Measurements from ENCODE around the gene NFYC. TPM values are rescaled to one million over a fixed set of nuclear protein-coding genes. Genes with fewer than 3 reads are reported as not detected.

The NFYC gene
- total and polyA plus RNA-seq, 2 of the 8 experiments (the other 6 are each of a cell fraction or from before 2014, with no cell fraction given), result 54.1 to 124 TPM

DNA sequence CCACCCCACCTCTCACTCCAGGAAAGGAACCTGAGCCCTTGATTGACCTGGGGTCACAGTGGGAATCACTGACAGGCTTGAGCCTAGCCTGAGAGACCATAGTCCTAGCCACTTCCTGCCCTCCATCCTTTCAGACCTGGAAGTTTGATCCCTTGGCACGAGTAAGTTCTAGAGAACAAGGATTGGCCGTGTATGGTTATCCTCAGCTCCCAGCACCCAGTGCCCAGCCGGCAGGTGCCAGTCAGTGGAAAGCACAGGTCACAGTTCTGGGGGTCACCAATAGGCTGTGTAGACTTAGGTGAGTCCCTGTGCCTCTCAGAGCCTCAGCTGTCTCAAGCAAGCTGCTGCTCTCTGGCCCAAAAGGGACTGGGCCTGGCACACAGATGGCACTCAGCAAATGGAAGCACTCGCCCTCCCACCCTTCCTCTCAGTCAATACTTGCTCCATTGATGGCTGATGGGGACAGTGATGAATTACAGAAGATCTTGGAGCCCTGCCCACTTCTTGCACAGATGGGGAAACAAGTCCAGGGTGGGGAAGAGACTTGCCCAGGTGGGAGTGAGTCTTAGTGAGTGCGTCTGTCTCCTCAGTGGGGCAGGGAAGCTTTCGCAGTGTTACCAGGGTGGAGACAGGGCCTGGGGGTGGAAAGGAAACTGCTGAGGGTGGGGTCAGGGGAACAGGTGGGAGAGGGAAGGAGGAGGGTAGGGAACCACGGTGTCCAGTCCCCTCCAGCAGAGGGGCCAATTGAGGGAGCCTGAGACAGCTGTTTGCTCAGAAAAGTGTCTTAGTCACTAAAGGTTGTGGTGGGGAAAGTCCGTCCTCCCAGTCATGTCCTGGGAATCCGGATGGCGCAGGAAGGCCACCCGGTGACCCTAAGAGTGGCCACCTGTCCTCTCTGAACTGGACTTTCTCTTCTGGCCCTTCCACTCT, 89.4 kb downstream of the NFYC start:
- Histone ChIP-seq H3K23me2 (ENCODE audit: low read depth, low read length) (peaks cover 21% of the 10 kb centered on the region; the same call in 1 of the 2 replicates), H3K36me3 (ENCODE audit: control insufficient read depth in 2 of 4, insufficient read depth in 4 of 4, low read length in 3 of 4) (0 out of 8 replicates have a peak, but pooled peaks cover 0 to 2% (median 0%) of the 10 kb centered on the region in 4 experiments), H3K4me1 (replicated peaks in 1 of 4; ENCODE audit: control insufficient read depth in 3 of 4, insufficient read depth in 4 of 4, low read length in 3 of 4) (peaks cover 0 to 23% (median 17%) of the 10 kb centered on the region in 4 experiments; a peak in 6 of 7 replicates), H4K5ac (ENCODE audit: insufficient read length, low read depth, low read length) (no peak overlapping the region), H4K20me1 (replicated peaks in 1 of 2; ENCODE audit: control insufficient read depth in 1 of 2, insufficient read depth in 2 of 2, low read length in 2 of 2) (peaks cover 2 to 7% of the 10 kb centered on the region in 2 experiments), H4K8ac (ENCODE audit: extremely low read depth, insufficient read depth, low read length) (no peak overlapping the region), H2AK5ac (ENCODE audit: low read depth, low read length) (0 out of 2 replicates have a peak overlapping the region, but pooled peaks have one; percentile 1), H2AFZ (ENCODE audit: low read length) (no peak overlapping the region), H2BK15ac (ENCODE audit: low read length) (no peak overlapping the region), H3K9ac (replicated peaks in 1 of 4; ENCODE audit: extremely low read depth in 1 of 4, low read depth in 3 of 4, low read length in 3 of 4) (no peak overlapping the region), H2BK5ac (ENCODE audit: low read depth, low read length) (no peak overlapping the region), H3K23ac (ENCODE audit: insufficient read length) (no peak overlapping the region), H3K4me3 (ENCODE audit: extremely low read depth in 1 of 4, insufficient read depth in 2 of 4, low read depth in 3 of 4, low read length in 4 of 4) (no peak overlapping the region), H2BK12ac (ENCODE audit: low read depth, low read length) (peak overlapping the region; percentile 43; the same call in 1 of the 2 replicates), H3K18ac (ENCODE audit: extremely low read depth, low read length) (no peak overlapping the region), H3K27me3 (replicated peaks in 1 of 4; ENCODE audit: control insufficient read depth in 3 of 4, extremely low read depth in 1 of 4, insufficient read depth in 3 of 4, low read length in 3 of 4) (peaks cover 0 to 35% (median 27%) of the 10 kb centered on the region in 4 experiments; a peak in 6 of 7 replicates), H2BK120ac (replicated peaks; ENCODE audit: low read depth, low read length) (no peak overlapping the region), H2BK20ac (ENCODE audit: low read length) (no peak overlapping the region), H4K91ac (replicated peaks; ENCODE audit: insufficient read length, low read length) (no peak overlapping the region), H3K14ac (ENCODE audit: insufficient read length) (no peak overlapping the region), H3K27ac (ENCODE audit: low read depth, low read length) (no peak overlapping the region), H3K4ac (replicated peaks; ENCODE audit: insufficient read length, low read depth, low read length) (no peak overlapping the region), H3K79me1 (ENCODE audit: low read depth, low read length) (no peaks in the 10 kb centered on the region), H3K56ac (replicated peaks; ENCODE audit: insufficient read length, low read depth, low read length) (no peak overlapping the region), H3K79me2 (ENCODE audit: control insufficient read depth in 1 of 2, insufficient read depth in 2 of 2, low read length in 2 of 2) (no peaks in the 10 kb centered on the region), H3K9me3 (ENCODE audit: insufficient read depth in 2 of 2, low read depth in 1 of 2, low read length in 1 of 2) (peaks cover 5% of the 10 kb centered on the region in 2 experiments; a peak in 2 of 4 replicates), H3K4me2 (ENCODE audit: insufficient read depth in 1 of 2, low read depth in 2 of 2, low read length in 2 of 2) (no peak overlapping the region)
- POLR2A ChIA-PET (ENCODE audit: partially characterized antibody), result interaction anchor here (0.7 to 3.9 kb wide), 6 partner anchors 8 to 174 kb away, joined by 3 to 22 read pairs (median 3); no protein-coding TSS in a partner anchor
- CTCF ChIA-PET (ENCODE audit: partially characterized antibody), result interaction anchor here (0.5 to 14.3 kb wide), 15 partner anchors 7 to 179 kb away, joined by 3 to 325 read pairs (median 4); no protein-coding TSS in a partner anchor
- no peak for DNase-seq (ENCODE audit: low read depth in 1 of 2, low spot score in 2 of 2)
- WGBS, 2 experiments (ENCODE audit: extremely low coverage in 1 of 2, insufficient coverage in 1 of 2, insufficient read length in 1 of 2, insufficient replicate concordance in 2 of 2, low coverage in 1 of 2, low lambda C conversion rate in 2 of 2, missing lambda C conversion rate in 1 of 2), result 80% methylated on average over 11 of the region's 11 CpGs; no CpG with 5 or more reads in 1 of the 2 experiments
- FAIRE-seq, result no peak
- TF ChIP-seq CREB1 (IDR thresholded peaks at IDR 0.05) (no peak), SIRT6 (IDR thresholded peaks at IDR 0.05; ENCODE audit: low read length) (no peak), POLR2A (IDR thresholded peaks at IDR 0.05; ENCODE audit: control extremely low read depth in 1 of 2, low read depth in 2 of 2, low read length in 2 of 2) (no peak), EP300 (IDR thresholded peaks at IDR 0.05; ENCODE audit: borderline replicate concordance in 1 of 2, low read depth in 2 of 2, low read length in 2 of 2) (no peak), NRF1 (IDR thresholded peaks at IDR 0.05; ENCODE audit: low read depth, low read length) (no peak), HDAC2 (IDR thresholded peaks at IDR 0.05; ENCODE audit: borderline replicate concordance in 1 of 2, low read depth in 2 of 2, low read length in 2 of 2) (no peak), SP4 (IDR thresholded peaks at IDR 0.05; ENCODE audit: low read length) (no peak), KDM5A (IDR thresholded peaks at IDR 0.05; ENCODE audit: low read length) (no peak), BCL11A (IDR thresholded peaks at IDR 0.05; ENCODE audit: low read depth in 2 of 2, low read length in 2 of 2) (no peak), ZNF274 (IDR thresholded peaks at IDR 0.05; ENCODE audit: borderline replicate concordance, extremely low read depth, low read length) (no peak), RAD21 (IDR thresholded peaks at IDR 0.05 in 1 of 2, conservative IDR thresholded peaks at IDR 0.05 in 1 of 2; ENCODE audit: low read depth in 2 of 2, low read length in 2 of 2) (no peak)
